Measurements from ENCODE around the gene RELN.

Gene RELN

DNA sequence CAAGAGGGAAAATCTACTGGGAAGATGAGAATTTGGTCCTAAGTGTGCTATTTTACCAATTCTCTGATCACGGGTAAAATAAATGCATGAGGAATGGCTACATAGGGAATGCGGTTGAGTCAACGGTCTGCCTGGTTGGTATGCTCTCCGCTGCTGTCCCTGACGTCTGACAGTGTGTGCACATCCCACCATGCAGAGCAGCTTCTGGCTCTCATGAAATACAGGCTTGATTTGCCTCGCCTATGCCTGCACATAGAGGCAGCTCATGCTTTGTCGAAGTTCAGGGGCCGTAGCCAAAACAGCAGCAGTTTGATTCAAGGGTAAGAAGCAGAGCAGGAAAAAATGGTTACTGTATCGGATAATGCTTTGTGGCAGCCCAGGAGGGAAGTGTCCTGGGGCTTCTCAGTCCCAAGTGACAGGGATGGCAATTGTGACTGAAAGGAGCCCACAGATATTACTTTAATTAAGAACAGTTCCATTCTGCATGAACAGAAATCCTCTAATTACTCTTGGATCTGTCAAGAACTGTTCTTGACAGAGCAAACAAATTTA lies 275.0 kb downstream of the RELN start:
- no peak for DNase-seq (ENCODE audit: low spot score)

GRCh38 chr7:103712991-103713778 lies 276.3 kb downstream of the RELN start:
- no peak for DNase-seq (ENCODE audit: low spot score)

GRCh38 chr7:103711413-103711812 lies 278.0 kb downstream of the RELN start:
- DNase-seq (ENCODE audit: low spot score): no peak

DNA sequence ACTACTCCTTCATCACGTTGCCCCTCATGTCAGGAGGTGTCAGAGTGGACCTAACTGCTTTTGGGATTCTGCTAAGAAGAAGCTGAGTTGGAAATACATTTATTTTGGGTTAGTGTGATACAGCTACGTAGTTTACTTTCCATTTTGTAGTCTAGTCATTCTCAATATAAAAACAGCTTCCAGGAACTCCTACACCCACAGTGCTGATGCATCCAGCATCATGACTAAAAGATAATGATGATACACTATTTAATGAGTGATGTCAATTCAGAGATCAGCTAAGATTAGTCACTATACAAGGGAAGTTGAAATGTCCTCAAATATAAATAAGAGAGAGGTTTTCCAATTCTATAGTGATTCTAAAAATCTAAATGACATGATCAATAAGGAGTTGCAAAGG lies 279.2 kb downstream of the RELN start:
- DNase-seq (ENCODE audit: low spot score): no peak

- DNase-seq (ENCODE audit: low spot score): no peak
Observed at GRCh38 chr7:103706805-103707204, 282.7 kb downstream of the RELN start.

DNA sequence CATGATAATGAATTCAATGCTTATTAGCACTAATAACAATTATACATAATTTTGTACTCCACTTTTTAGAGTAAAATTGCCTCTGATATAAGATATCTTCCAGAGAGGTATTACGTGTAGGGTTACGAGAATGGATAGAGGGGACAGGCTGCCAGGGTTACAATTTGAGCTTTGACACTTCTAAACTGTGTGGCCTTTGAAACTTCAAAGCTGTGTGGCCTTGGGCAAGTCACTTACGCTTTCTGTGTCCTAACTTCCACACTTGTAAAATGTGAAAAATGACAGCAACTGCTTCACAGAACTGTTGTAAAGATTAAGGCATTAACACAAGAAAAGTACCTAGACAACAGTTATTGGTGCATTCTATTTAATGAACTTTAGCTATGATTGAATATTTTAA lies 283.9 kb downstream of the RELN start:
- no peak for DNase-seq (ENCODE audit: low spot score)

DNA sequence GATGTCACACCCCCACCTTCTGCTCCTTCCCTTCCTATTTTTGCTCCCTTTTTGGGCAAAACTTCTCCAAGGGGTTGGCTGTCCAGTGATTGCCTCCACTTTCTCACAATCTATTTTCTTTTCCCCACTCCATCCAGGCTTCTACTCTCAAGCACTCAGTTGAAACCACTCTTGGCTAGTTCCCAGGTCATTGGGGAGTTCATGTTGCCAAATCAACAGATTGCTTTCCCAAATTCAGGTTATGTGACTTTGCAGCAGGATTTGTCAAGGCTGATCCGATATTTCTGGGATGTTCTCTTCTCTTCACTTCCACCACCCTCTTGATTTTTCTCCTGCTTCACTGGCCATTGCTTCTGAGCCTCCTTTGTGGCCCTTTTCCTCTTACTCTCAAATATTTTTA lies 284.8 kb downstream of the RELN start:
- DNase-seq (ENCODE audit: low spot score): no peak

GRCh38 chr7:103702982-103703381 lies 286.5 kb downstream of the RELN start:
- DNase-seq (ENCODE audit: low spot score): no peak

DNA sequence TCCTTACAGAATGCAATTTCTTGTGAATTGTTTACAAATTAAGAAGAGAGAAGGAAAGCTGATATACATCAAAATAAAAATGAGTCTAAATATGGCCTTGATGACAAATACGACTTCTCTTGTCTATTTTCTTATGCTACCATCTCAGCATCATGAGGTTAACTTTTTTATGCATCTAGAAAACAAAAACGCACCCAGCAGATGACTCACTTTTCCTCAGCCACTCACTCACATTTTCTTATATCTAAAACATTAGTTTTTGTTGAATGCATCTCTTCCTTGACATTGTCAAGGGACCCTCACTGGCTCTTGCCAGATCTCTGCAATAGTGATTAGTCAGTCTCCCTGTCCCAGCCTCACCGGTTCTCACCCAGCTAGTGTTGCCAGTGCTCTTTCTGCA lies 287.0 kb downstream of the RELN start:
- DNase-seq (ENCODE audit: low spot score): no peak

GRCh38 chr7:103699032-103699431 lies 290.4 kb downstream of the RELN start:
- no peak for DNase-seq (ENCODE audit: low spot score)

GRCh38 chr7:103698064-103698463 lies 291.4 kb downstream of the RELN start:
- no peak for DNase-seq (ENCODE audit: low spot score)

DNA sequence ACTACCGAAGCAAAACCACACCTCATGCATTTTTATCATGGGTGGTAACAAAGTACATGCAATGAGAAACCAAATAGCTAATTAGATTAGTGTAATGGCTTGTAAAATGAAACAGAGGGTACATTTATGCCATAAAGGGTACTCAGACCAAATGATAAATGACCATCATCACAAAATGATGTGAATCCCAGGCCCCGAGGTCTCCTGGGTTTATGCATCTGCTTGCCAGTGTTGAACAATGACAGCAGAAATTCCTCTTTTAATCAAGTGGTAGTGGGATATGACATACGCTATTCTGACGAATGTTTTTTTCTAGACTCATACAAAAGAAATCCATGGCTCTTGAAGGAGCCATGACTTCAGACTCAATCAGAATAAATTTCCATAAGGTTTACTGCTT lies 293.9 kb downstream of the RELN start:
- no peak for DNase-seq (ENCODE audit: low spot score)

- no peak for DNase-seq (ENCODE audit: low spot score)
Observed at GRCh38 chr7:103694304-103694703, 295.2 kb downstream of the RELN start.

GRCh38 chr7:103691291-103691690 lies 298.2 kb downstream of the RELN start:
- DNase-seq (ENCODE audit: low spot score): no peak

DNA sequence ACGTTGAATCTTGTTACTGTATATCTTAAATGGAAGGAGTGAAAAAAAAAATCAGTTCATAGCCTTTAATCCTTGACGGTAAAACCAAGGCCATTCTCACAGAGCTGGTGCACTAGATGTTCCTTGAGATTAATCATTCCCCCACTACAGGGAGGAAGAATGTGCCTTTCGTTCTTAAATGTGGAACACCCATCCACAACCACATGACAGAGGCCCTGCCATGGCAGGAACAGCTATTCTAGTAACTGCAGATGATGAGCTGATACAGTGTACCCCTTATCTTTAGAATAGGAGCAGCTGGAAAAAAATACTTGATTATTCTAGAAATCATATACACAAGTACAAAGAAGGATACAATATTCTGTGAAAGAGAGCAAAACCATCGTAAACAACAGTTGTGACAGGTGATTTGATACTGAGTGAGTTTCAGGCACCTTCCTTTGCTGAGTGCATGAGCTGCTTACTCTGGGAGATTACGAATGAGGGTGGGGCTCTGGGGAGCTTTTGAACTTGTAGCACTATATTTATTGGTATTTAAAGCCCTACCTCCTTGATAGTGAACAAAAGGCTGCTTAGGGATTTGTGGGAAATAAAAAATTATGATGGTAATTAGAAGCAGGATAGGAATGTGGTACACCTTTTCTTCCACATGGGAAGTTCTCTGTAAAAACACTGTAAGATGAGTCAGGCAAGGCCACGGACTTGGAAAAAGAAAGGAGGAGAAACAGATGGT lies 299.1 kb downstream of the RELN start:
- DNase-seq (ENCODE audit: low spot score): no peak

DNA sequence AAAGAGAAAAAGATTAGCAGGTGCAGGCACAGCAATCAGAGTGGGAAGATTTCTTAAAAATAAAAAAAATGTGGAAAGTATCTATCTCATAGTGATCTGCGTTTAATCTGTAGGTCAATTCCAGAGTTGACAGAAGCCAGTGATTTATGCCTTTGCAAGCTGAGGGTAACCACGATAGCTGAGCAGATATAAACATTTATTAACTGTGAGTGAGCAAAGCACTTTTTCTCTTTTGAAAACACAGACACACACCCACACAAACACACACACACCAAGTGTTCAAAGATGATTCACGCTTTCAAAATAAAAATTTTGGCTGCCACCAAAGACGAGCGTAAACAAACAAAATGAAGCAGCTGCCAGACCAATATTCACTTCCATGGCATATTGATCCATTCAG lies 300.2 kb downstream of the RELN start:
- DNase-seq (ENCODE audit: low spot score): no peak

DNA sequence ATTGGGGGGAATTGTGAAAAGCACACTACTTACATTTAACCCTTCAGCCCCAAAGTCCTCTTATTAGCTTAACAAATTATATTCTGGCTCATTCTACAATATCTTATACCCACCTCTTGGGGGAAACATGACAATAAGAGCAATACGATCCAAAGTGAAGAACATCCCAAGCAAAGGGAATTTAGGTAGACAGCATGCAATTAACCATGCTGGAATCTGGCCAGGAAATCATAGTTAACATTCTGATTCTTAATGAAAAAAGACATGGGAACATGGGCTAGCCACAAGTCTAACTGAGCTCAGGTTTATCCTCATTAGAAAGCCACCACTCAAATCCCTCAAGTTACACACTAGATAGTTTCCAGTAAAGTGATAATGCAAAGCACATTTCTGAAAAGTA lies 301.5 kb downstream of the RELN start:
- no peak for DNase-seq (ENCODE audit: low spot score)

- no peak for DNase-seq (ENCODE audit: low spot score)
Observed at GRCh38 chr7:103687272-103687671, 302.2 kb downstream of the RELN start.

GRCh38 chr7:103686763-103687162 lies 302.7 kb downstream of the RELN start:
- DNase-seq (ENCODE audit: low spot score): no peak

GRCh38 chr7:103686064-103686463 lies 303.4 kb downstream of the RELN start:
- DNase-seq (ENCODE audit: low spot score): no peak

GRCh38 chr7:103685646-103686045 lies 303.8 kb downstream of the RELN start:
- no peak for DNase-seq (ENCODE audit: low spot score)

DNA sequence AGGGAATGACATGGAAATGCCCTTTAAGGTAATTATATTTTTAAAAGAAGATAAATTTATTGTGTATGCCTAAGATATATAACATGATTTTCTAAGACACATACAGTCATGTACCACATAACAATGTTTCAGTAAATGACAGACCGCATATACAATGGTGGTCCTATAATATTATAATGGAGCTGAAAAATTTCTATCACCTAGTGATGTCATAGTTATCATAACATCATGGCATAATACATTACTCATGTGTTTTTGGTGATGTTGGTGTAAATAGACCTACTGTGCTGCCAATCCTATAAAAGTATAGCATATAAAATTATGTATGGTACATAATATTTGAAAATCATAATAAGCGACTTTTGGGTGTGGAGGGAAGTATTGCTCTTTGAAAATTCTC lies 306.1 kb downstream of the RELN start:
- no peak for DNase-seq (ENCODE audit: low spot score)
